ENCODE data around the gene CHI3L1. TPM values are rescaled to one million over a fixed set of nuclear protein-coding genes. Genes with fewer than 3 reads are reported as not detected.

Gene CHI3L1
- total RNA-seq, 2 donors from 2014 or later = not detected

DNA sequence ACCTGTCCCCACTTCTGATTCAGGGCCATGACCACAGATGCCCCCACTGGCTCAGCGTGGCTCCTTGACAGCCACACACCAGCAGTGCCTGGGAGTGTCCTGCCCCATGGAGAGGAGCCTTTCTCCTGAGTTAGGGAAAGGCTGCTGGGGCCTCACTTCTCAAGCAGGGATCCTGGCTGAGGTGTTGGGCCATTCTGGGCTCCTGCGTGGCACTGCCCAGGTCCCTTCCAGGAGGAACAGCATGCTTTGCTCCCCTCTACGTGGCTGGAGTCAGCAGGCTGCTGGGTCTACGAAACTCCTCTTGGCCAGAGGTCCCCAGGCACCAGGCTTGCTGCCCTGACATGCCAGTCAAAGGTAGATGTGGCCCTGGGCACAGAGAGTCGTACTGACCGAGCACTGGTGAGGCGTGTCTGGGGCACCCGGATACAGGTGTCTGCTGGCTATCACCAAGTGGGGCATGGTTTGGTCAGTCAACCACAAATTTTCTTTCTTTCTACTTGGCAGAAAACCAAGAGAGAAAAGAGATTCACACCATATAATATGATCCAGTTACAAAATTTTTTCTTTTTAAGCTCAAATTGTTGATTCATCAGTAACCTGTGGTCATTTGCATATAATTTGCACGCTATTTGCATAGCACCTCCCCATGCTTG lies 54.8 kb downstream of the CHI3L1 start:
- Mint-ChIP-seq H3K27me3 (ENCODE audit: low read depth) (peaks cover 33% of the 10 kb centered on the region), H3K4me1 (ENCODE audit: low read depth) (peaks cover 21% of the 10 kb centered on the region), H3K4me3 (no peak overlapping the region), H3K36me3 (ENCODE audit: insufficient read depth in 2 of 2) (no peaks in the 10 kb centered on the region), H3K9me3 (no peaks in the 10 kb centered on the region), H3K27ac (no peak overlapping the region)
- DNase-seq = no peak
- no peak for ATAC-seq (replicated peaks in 1 of 2)

DNA sequence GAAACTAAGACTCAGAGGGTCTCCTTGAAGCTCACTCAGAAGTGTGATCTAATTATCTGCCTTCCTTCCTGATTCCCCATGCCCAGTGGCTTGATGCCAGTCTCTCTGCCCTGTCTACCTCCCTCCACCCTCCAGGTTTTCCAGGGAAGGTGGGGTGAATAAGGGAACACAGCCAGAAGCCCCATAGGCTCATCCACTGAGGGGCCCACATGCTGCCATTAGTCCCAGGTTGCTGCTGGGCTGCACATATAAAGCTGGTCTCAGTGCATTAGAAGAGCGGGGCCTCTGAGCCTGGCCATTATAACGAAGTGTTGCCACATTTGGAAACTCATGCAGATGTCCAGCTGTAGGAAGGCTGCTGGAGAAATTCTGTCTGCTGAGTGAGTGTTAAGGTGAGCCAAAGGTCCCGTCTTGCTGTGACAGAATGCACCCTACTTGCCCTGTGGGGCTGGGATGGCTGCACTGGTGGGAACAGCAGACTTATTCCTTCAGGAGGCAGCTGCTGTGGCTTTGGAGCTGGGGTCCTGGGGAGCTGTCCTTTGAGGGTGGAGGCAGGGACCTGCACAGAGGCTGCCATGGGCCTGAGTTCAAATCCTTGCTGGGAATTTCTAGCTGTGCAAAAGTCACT lies 56.0 kb downstream of the CHI3L1 start:
- H3K9me3 Mint-ChIP-seq = no peaks in the 10 kb centered on the region
- no peaks in the 10 kb centered on the region for H3K36me3 Mint-ChIP-seq (ENCODE audit: insufficient read depth in 2 of 2)
- peaks cover 41% of the 10 kb centered on the region for H3K27me3 Mint-ChIP-seq (ENCODE audit: low read depth)

DNA sequence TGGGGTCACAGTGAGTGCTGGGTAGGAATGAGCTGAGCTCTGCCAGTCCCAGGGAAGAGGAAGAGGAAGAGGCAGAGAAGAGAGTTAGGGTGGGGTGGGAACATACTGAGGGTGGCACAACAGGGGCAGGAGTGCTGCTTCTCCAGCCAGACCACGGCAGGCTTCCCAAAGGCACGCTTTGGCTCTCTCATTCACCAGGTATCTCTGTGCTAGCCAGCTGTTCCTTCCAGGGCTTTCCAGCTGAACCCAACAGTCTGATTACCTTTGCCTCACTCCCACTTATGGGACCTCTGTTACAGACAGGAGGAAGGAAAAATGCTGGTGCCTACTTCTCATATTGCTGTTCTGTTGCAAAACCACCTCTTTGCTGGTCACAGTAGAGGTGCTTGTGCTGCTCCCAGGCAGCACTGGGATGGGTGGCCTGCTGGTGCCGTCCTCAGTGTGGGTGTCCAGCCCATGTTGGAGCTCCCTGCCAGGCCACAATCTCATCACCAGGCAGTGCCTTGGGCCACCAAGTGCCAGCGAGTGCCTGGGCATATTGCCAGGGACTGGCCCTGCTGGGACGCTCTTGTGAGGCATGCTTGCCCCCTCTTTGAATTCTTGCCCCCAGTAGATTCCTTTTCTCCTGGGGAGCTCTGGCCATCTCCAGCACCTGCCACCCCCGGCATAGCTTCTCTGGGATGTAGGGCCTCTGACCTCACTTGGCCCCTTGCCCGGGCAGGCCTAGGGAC lies 56.8 kb downstream of the CHI3L1 start:
- DNase-seq (no peak), ATAC-seq (replicated peaks in 1 of 2) (no peak)
- Mint-ChIP-seq H3K9me3 (no peaks in the 10 kb centered on the region), H3K4me3 (no peak overlapping the region), H3K27me3 (ENCODE audit: low read depth) (peaks cover 43% of the 10 kb centered on the region), H3K36me3 (ENCODE audit: insufficient read depth in 2 of 2) (no peaks in the 10 kb centered on the region), H3K4me1 (ENCODE audit: low read depth) (peaks cover 14% of the 10 kb centered on the region), H3K27ac (no peak overlapping the region)

More for the DNA sequence above, 56.0 kb downstream of the CHI3L1 start:
- ATAC-seq (replicated peaks in 1 of 2) = no peak
- DNase-seq = no peak
- peaks cover 14% of the 10 kb centered on the region for H3K4me1 Mint-ChIP-seq (ENCODE audit: low read depth)
- no peak overlapping the region for H3K27ac Mint-ChIP-seq
- no peak overlapping the region for H3K4me3 Mint-ChIP-seq

Other genes with a start within 250 kb of the CHI3L1 start
- 10 to 100 TPM; 72.0 to 75.3 TPM for gene ADIPOR1, start 228.4 kb downstream of the CHI3L1 start, total RNA-seq
- 10 to 100 TPM; 24.9 to 30.1 TPM for gene CYB5R1, start 219.4 kb downstream of the CHI3L1 start, total RNA-seq
- 10 to 100 TPM; 63.8 to 80.7 TPM for gene TMEM183A, start 179.3 kb downstream of the CHI3L1 start, total RNA-seq
- gene PPFIA4, start 160.2 kb downstream of the CHI3L1 start, total RNA-seq = 10 to 100 TPM in 1 of 2 donors, 1 to 10 TPM in 1; 5.4 to 18.8 TPM
- gene MYOG, start 100.7 kb downstream of the CHI3L1 start, total RNA-seq = not detected
- not detected for gene ADORA1, start 59.0 kb downstream of the CHI3L1 start, total RNA-seq
- gene MYBPH, start 10.9 kb downstream of the CHI3L1 start, total RNA-seq = not detected
- gene CHIT1, start 43.0 kb upstream of the CHI3L1 start, total RNA-seq = 1 to 10 TPM; 1.4 to 4.7 TPM
- 100 to 1,000 TPM; 138 to 153 TPM for gene BTG2, start 118.8 kb upstream of the CHI3L1 start, total RNA-seq
- gene FMOD, start 164.4 kb upstream of the CHI3L1 start, total RNA-seq = 1 to 10 TPM in 1 of 2 donors, under 1 TPM in 1; 1.00 to 2.2 TPM